Ecto neural progenitor cell (in vitro differentiated cells): ENCODE measurements around the gene MTIF2.
"Not testable (repeated sequence)": the region's sequence is repeated elsewhere in the genome, so short reads cannot be mapped to it uniquely, and the experiment has no call there.

Experiments used
- DNase-seq: peaks from one replicate; pipeline ENCODE4 v3.0.0-alpha.2; 2018; ENCODE audit warnings: low spot score

Gene MTIF2, protein sequence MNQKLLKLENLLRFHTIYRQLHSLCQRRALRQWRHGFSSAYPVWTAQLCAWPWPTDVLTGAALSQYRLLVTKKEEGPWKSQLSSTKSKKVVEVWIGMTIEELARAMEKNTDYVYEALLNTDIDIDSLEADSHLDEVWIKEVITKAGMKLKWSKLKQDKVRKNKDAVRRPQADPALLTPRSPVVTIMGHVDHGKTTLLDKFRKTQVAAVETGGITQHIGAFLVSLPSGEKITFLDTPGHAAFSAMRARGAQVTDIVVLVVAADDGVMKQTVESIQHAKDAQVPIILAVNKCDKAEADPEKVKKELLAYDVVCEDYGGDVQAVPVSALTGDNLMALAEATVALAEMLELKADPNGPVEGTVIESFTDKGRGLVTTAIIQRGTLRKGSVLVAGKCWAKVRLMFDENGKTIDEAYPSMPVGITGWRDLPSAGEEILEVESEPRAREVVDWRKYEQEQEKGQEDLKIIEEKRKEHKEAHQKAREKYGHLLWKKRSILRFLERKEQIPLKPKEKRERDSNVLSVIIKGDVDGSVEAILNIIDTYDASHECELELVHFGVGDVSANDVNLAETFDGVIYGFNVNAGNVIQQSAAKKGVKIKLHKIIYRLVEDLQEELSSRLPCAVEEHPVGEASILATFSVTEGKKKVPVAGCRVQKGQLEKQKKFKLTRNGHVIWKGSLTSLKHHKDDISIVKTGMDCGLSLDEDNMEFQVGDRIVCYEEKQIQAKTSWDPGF

DNA sequence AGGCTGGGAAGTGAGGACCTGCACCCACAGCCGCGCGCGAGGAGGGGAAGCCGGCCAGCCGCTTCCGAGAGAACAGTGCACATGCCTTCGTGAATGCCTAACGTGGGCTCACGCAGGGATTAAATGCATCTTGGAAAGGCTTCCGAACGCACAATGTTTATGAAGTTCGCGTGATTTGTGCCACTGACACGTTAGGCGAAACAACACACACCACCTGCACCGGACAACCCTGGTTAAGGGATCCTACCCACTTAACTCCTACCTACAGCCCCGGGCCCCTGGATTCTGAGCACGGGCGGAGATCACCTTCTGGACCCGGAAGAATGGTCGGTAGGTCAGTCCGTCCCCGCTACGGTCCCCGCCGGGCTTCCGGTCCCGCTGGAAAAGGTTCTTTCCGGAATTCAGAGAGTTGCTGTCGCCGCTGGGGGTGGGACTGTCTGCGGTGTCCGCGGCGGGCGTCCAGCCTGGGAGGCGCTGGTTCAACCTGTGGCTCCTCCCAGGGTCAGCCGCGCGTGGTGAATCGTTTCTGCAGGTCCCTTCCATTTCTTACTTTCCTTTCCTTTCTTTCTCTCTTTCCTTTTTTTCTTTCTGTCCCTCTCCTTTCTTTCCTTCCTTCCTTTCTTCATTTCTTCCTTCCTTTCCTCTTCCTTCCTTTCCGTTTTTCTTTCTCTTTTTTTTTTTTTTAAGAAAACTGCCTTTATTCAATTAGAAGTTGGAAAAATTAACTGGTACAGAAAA, at the start of gene MTIF2:
TSS of gene MTIF2 (minus strand) at position 325 of the 738 bp plus-strand sequence. CDS start 5,373 bp downstream, outside the sequence.
- peak; percentile 96 for DNase-seq

DNA sequence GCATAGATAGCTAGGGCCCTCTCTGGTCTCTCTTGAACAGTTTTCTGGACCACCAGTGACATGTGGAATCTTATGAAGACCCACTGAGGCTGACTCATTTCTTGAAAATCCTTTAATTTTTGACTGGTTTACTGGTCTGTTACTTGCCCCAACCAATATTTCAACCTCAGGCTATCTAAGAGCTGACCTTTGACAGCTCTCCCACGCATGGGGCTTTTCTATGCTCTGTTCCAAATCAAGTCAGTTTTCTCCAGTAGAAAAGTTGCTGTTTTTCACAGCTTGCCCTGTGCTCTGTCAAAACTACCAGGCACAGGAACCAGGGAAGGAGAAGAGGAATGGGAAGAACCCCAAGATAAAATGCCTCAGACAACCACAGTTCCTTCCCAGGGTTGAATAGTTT, 46.0 kb upstream of the MTIF2 start:
- no peak for DNase-seq

DNA sequence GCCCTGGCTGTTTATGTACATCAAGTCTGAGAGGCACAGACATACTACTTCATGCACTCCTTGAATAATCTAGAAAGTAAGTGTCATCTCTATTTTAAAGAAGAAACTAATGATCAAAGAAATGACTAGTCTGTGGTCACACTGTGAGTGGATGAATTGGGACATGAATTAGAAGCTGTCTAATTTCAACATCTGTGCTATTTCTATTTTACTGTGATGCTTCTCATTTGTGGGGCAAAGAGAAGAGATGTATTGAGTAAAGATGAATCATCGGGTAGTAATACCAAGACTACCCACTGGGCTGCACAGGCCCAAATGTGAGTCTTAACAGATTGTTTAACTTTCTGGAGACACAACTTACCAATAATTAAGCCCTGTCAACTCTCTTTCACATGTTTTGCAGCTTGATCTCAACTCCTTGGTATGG, 42.4 kb upstream of the MTIF2 start:
- DNase-seq, result no peak

DNA sequence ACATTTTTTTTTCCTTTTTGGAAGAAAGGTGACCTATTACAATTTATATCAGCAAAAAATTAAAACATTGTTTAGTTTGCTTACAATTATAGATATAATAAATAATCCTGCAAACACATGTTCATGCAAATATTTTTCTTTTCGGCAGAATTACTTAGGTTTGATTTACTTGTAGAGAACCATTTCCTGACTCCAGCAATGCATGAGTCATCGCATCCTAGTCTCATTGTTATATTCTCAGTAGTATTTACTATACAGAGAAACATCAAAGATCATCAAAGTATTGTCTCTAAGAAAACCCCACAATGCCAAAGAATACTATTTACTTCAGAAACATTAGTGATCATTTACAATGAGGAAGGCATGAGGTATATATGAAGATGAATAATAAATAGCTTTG, 40.4 kb upstream of the MTIF2 start:
- no peak for DNase-seq

DNA sequence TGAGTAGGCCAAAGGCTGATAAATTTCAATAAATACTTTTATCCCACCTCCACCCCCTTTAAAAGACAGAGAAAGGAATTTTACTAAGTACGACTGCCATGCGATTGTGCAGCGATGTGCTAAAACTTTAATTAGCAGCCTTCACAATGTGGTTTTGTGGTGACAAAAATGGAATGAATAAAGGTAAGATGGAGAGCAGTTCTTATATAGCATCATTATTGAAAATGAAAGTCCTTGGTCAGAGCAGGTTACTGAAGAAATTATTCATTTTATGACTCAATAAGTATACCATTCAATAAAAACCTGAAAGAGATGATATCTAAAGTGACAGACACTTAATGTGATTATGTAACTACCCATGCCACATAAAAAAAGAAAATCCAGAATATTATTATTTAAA, 33.2 kb upstream of the MTIF2 start:
- no peak for DNase-seq

DNA sequence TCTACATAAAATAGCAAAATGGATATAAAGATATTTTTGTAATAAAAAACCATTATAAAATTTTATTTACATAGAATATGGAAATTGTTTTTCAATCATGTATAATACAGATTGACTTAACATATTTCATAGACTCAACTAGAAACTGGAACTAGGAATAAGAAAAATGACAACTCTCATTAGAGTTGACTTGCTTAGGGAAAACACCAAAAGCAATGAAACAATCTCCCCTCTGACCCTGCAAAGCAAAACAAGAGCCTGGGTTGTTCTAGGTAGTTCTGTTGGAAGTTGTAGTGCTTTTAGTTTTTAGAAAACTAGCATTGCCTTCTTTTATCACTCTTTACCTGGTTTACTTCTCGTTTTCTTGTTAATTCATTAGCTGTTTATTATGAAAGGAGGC, 32.2 kb upstream of the MTIF2 start:
- no peak for DNase-seq

DNA sequence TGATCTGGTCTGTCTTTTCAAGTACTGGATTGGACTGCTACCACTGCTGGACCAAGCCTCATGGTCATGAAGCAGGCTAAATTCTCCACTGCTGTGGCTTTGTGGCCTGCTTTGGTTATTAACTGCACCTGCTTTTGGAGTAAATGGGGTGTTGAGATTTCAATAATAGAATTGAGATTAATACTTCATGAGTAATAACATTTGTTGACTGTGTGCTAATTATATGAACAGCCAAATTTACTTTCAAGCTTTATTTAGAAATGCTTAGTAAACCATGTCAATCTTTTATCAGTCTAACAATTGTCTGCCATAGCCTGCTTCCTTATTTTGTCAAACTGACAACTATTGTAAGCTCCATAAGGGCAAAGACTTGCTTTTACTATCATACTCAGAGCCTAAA, 27.4 kb upstream of the MTIF2 start:
- no peak for DNase-seq

DNA sequence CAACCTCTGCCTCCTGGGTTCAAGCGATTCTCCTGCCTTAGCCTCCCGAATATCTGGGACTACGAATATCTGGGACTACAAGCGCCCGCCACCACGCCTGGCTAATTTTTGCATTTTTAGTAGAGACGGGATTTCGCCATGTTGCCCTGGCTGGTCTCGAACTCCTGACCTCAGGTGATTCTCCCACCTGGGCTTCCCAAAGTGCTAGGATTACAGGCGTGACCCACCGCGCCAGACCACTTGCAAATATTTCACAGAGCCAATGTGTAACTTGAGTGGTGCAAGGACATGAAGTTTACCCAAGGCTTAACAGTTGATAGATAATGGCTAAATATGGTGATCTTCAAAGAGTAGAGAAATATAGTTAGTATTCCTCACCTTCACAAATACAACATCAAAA, 14.1 kb upstream of the MTIF2 start:
- no peak for DNase-seq

DNA sequence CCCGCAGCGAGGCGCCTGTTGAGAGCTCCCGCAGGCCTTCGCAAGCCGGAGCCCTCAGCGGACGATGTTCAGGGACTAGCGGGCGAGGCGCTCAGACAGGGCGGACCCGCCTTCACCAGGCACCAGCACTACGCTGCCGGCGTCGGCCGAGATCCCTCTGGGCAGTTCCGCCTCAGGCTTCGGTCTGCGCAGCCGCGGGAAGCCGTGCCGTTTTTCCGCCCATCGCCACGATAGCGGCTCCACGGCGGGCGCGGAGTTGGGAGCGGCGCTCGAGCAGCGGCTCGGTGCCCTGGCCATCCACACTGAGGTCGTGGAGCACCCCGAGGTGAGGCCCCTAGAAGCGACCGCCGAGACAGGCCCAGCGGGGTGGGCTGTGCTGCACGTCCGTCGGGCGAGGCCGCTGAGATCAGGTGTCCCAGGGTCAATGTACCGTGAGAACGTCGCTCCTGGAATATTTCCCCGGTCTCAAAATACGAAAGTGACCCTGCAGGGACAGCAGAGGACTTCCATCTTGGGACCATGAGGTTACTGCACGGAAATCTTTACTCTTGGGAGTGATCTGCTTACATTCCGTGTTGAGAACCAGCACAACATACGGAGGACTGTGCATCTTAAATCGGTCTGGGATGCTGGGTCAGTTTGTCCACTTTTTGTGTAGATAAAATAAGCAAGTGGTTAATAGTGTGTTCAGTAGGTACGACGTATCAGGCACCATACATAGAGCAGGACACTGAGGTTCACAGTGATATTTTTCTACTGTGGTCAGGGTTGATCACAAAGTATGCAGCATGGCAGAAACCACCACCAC, 13.3 kb upstream of the MTIF2 start:
- DNase-seq, result peak; percentile 81

DNA sequence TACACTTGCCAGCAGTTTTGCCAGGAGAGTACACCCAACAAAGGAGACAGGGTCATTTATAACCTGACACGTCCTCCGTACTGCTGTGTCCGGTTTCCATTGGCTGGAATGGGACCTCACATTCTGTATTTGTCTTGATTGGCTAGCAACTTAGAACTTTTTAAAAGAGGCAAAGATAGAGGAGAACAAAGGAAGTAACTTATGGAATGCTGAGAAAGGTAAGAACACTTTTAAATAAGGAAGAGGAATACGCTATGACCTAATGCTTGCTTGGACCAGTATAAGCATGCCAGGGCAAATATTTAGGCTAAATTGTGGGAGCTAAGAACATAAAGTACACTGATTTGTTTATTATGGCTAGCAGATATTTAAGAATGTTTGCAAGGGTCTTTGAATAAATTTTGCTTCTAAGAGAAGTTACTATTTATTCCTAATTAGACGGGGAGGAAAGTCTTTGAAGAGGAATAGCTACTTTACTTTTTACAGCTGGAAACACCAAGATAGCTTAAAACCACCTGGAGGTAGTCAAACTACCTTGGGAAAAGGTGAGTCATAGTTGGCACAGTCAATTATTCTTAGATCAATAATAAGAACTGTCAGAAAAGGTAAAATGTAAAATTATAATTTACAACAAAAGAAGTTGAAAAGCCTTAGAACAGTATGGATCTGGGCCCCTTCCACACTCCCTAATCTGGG, 12.0 kb upstream of the MTIF2 start:
- not testable (repeated sequence) for DNase-seq

DNA sequence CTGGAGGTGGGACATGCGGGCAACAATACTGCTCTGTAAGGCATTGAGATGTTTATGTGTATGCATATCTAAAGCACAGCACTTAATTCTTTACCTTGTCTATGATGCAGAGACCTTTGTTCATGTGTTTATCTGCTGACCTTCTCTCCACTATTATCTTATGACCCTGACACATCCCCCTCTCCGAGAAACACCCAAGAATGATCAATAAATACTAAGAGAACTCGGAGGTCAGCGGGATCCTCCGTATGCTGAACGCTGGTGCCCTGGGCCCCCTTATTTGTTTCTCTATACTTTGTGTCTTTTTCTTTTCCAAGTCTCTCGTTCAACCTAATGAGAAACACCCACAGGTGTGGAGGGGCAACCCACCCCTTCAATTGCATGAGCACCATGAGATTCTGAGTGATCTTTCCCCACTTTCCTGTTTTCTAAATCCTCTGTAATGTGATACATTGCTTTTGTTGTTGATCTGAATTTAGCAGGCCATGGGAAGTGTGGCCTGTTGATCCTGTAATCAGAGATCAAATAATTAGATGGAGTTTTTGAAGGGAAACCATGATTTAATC, 10.9 kb upstream of the MTIF2 start:
- DNase-seq, result not testable (repeated sequence)

DNA sequence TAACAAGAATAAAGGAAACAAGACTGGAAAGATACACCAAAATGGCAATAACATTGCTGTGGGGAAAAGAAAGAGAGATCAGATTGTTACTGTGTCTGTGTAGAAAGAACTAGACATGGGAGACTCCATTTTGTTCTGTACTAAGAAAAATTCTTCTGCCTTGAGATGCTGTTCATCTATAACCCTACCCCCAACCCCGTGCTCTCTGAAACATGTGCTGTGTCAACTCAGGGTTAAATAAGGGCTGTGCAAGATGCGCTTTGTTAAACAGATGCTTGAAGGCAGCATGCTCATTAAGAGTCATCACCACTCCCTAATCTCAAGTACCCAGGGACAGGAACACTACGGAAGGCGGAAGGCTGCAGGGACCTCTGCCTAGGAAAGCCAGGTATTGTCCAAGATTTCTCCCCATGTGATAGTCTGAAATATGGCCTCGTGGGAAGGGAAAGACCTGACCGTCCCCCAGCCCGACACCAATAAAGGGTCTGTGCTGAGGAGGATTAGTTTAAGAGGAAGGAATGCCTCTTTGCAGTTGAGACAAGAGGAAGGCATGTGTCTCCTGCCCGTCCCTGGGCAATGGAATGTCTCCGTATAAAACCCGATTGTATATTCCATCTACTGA, 10.3 kb upstream of the MTIF2 start:
- DNase-seq, result not testable (repeated sequence)

DNA sequence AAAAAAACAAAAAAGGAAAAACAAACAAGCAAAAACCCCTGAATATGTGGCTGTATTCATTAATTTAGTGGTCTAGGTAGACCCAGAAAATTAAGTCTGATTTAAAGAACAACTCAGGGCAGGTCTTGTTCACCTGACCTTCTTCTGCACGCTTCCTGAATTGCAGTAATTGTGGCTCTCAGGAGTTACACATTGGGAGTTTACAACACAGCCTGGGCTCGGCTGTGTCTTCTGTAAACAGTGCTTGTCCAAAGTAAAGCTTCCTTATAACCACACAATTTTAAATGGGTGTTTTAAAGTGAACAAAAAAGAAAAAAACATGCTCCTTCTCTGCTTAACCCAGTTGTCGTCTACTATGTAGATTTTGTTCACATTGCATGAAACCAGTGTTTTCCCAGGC, 8.3 kb upstream of the MTIF2 start:
- no peak for DNase-seq

DNA sequence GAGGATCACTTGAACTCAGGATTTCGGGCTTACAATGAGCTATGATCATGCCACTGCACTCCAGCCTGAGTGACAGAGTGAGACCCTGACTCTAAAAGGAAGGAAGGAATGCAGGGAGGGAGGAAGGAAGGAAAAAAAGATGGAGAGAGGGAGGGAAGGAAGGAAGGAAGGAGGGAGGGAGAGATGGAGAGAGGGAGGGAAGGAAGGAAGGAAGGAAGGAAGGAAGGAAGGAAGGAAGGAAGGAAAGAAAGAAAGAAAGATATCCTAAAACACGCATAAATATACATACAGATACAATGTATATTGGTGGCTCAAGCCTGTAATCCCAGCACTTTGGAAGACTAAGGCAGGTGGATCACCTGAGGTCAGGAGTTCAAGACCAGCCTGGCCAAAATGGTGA, 5.3 kb upstream of the MTIF2 start:
- not testable (repeated sequence) for DNase-seq

DNA sequence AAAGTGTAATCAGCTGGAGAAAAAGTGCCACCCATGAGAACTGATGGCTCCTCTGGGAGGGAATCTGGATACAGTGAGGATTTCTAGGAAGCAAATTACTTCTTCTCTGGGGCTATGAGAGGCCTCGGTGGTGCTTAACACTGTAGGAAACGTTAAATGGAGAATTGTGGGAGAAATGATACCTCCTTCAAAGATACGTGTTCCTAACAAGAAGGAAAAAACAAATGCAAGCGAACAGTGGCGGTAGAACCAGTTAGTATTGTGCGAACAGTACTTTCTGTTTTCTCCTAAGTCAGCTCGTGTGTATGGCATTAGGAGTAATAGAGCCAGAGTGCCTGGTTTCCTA, 587 bp upstream of the MTIF2 start:
- no peak for DNase-seq

DNA sequence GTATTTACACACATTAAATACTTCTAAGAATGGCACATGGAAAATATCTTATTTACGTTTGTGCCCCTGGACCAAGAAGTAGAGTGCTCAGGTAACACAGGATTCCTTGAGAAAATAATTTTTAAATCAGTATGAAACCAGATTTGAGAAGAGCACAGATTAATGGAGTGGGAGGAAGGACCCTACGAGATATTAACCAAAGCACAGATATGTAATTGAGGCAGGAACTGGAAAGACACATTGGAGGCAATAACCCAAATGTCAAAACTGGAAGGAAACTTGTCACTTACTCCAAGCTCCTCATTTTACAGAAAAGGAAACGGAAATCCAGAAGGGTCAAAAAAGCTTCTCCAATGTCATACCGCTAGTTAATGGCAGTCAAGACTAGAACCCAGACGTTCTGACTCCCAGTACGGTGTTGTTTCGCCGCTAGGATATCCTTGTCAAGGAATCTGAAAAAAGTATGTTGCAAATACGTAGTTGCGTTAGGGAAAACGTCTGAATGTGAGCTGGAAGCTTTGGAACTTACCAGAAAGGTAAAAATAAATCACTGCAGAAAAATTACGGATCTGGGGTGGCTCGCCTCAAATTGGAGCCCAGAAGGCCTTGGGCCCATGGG, 634 bp downstream of the MTIF2 start:
- no peak for DNase-seq

DNA sequence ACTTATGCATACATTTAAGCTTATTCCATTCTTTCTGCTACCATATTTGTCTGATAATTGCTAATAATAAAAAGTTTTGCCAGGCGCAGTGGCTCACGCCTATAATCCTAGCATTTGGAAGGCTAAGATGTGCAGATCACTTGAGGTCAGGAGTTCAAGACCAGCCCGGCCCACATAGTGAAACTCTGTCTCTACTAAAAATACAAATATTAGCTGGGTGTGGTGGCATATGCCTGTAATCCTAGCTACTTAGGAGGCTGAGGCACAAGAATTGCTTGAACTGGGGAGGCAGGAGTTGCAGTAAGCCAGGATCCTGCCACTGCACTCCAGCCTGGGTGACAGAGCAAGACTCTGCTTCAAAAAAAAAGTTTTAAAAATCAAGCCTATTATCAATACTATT, 9.4 kb downstream of the MTIF2 start:
- DNase-seq, result not testable (repeated sequence)

DNA sequence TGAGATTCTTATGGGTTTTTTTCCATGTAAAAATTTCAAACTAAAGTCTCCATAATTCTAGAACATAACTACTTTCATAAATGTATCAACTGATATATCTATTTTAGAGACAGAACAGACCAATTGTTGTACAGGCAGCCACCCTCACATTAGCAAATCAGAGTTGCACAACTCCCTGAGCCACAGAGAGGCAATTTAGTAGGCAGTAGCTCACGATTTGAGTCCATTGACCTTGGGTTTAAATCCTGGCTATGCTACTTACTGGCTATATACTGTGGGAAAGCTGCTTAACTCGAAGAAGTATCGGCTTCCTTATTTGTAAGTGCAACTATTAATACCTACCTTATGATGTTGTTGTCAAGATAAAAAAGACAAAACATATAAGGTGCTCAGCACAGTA, 16.2 kb downstream of the MTIF2 start:
- DNase-seq, result no peak

DNA sequence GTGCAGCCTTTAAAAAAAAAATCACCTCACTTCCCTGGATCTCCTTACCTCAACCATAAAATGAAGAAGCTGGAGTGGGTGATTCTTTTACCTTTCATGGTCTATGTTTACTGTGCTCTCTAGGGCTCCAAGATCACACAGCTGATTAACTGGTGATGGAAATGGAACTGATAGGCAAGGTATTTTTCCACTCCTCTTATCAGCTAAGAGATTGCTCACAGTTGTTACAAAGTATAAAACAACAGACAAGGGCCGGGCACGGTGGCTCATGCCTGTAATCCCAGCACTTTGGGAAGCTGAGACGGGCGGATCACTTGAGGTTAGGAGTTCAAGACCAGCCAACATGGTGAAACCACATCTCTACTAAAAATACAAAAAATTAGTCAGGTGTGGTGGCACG, 22.0 kb downstream of the MTIF2 start:
- DNase-seq, result no peak

DNA sequence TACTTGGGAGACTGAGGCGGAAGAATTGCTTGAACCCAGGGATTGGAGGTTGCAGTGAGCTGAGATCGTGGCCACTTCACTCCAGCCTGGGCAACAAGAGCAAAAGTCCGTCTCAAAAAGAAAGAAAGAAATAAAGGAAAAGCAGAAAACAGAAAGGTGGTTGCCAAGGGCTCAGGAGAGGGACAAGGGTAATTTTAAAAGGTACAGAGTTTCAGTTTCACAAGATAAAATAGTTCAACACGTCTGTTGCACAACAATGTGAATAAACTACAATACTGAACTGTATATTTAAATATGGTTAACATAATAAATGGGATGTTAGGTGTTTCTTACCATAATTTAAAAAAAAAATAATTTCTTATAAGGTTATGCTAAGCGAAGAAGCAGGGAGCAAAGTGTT, 23.6 kb downstream of the MTIF2 start:
- DNase-seq, result no peak
